HepG2 (cell line): ENCODE measurements around the gene GPX7.

Experiments
- MXI1 ChIP-seq: IDR thresholded peaks from 3 replicates; pipeline ENCODE4 v1.6.1; 2012; ENCODE audit warnings: low read depth, low read length, inconsistent platforms, borderline replicate concordance
- SRSF9 ChIP-seq: fragments of 200-400 bp; formaldehyde crosslinking; IDR thresholded peaks from 2 replicates; pipeline ENCODE4 v1.6.1; 2018; ENCODE audit warnings: borderline replicate concordance, mild to moderate bottlenecking, low read depth, low read length; ENCODE audit not compliant: insufficient read depth, poor library complexity, severe bottlenecking
- STAG1 ChIP-seq: sonication (generic); formaldehyde crosslinking; IDR thresholded peaks from 2 replicates; pipeline ENCODE4 v1.4.0; 2020; ENCODE audit warnings: missing genetic modification reagents
- YY1 ChIP-seq: IDR thresholded peaks from 2 replicates; pipeline ENCODE4 v1.6.1; 2011; ENCODE audit warnings: low read length, low read depth, moderate library complexity, mild to moderate bottlenecking; ENCODE audit not compliant: insufficient read depth, insufficient replicate concordance
- ZNF253 ChIP-seq: sonication (generic); formaldehyde crosslinking; IDR thresholded peaks from 2 replicates; pipeline ENCODE4 v1.8.0; 2022; ENCODE audit warnings: mild to moderate bottlenecking, missing genetic modification reagents, borderline replicate concordance
- TF ChIP-seq, protein P1 (sequence below): sonication (generic); formaldehyde crosslinking; IDR thresholded peaks from 2 replicates; pipeline ENCODE4 v1.8.0; 2022; ENCODE audit warnings: low read depth, missing genetic modification reagents
- TF ChIP-seq, protein P2 (sequence below): sonication (generic); formaldehyde crosslinking; IDR thresholded peaks from 2 replicates; pipeline ENCODE4 v1.4.0; 2020; ENCODE audit warnings: missing genetic modification reagents, mild to moderate bottlenecking, borderline replicate concordance
- TF ChIP-seq, protein P3 (sequence below): sonication (generic); formaldehyde crosslinking; IDR thresholded peaks from 2 replicates; pipeline ENCODE4 v1.5.0; 2020; ENCODE audit warnings: mild to moderate bottlenecking, missing genetic modification reagents, moderate library complexity

DNA sequence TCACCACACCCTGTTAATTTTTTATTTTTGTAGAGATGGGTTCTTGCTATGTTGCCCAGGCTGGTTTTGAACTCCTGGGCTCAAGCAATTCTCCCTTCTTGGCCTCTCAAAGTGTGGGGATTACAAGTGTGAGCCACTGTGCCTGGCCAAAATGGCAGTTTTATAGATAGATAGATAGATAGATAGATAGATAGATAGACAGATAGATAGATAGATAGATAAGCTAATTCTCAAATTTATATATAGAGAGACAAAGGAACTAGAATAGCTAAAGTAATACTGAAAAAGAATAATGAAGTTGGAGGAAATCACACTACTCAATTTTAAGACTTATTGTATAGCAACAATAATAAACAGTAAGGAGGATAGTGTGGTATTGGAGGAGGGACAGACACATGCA lies 51.9 kb downstream of the GPX7 start:
- no peak for TF ChIP-seq SRSF9
- no peak for TF ChIP-seq YY1
- TF ChIP-seq, protein P1, sequence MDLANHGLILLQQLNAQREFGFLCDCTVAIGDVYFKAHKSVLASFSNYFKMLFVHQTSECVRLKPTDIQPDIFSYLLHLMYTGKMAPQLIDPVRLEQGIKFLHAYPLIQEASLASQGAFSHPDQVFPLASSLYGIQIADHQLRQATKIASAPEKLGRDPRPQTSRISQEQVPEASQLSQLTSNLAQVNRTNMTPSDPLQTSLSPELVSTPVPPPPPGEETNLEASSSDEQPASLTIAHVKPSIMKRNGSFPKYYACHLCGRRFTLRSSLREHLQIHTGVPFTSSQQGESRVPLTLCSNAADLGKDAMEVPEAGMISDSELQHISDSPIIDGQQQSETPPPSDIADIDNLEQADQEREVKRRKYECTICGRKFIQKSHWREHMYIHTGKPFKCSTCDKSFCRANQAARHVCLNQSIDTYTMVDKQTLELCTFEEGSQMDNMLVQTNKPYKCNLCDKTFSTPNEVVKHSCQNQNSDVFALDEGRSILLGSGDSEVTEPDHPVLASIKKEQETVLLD (CRISPR knock-in tag) = no peak
- TF ChIP-seq, protein P2, sequence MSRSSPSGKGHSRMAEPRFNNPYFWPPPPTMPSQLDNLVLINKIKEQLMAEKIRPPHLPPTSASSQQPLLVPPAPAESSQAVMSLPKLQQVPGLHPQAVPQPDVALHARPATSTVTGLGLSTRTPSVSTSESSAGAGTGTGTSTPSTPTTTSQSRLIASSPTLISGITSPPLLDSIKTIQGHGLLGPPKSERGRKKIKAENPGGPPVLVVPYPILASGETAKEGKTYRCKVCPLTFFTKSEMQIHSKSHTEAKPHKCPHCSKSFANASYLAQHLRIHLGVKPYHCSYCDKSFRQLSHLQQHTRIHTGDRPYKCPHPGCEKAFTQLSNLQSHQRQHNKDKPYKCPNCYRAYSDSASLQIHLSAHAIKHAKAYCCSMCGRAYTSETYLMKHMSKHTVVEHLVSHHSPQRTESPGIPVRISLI (CRISPR knock-in tag) = no peak
- TF ChIP-seq MXI1 = no peak
- no peak for TF ChIP-seq ZNF253 (CRISPR knock-in tag)
- TF ChIP-seq, protein P3, sequence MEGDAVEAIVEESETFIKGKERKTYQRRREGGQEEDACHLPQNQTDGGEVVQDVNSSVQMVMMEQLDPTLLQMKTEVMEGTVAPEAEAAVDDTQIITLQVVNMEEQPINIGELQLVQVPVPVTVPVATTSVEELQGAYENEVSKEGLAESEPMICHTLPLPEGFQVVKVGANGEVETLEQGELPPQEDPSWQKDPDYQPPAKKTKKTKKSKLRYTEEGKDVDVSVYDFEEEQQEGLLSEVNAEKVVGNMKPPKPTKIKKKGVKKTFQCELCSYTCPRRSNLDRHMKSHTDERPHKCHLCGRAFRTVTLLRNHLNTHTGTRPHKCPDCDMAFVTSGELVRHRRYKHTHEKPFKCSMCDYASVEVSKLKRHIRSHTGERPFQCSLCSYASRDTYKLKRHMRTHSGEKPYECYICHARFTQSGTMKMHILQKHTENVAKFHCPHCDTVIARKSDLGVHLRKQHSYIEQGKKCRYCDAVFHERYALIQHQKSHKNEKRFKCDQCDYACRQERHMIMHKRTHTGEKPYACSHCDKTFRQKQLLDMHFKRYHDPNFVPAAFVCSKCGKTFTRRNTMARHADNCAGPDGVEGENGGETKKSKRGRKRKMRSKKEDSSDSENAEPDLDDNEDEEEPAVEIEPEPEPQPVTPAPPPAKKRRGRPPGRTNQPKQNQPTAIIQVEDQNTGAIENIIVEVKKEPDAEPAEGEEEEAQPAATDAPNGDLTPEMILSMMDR (CRISPR knock-in tag) = no peak
- TF ChIP-seq STAG1 = no peak
